Measurements from ENCODE around the gene PSKH1.
"Not testable (repeated sequence)": the region's sequence is repeated elsewhere in the genome, so short reads cannot be mapped to it uniquely, and the experiment has no call there.

The PSKH1 gene

GRCh38 chr16:67927131-67927941, 34.3 kb downstream of the PSKH1 start:
- DNase-seq = no peak

DNA sequence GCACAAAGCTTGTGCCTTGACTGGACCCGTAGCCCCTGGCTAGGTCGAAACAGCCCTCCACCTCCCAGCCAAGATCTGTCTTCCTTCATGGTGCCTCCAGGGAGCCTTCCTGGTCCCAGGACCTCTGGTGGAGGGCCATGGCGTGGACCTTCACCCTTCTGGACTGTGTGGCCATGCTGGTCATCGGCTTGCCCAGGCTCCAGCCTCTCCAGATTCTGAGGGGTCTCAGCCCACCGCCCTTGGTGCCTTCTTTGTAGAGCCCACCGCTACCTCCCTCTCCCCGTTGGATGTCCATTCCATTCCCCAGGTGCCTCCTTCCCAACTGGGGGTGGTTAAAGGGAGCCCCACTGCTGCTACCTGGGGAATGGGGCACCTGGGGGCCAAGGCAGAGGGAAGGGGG, 35.1 kb downstream of the PSKH1 start:
- DNase-seq = no peak

DNA sequence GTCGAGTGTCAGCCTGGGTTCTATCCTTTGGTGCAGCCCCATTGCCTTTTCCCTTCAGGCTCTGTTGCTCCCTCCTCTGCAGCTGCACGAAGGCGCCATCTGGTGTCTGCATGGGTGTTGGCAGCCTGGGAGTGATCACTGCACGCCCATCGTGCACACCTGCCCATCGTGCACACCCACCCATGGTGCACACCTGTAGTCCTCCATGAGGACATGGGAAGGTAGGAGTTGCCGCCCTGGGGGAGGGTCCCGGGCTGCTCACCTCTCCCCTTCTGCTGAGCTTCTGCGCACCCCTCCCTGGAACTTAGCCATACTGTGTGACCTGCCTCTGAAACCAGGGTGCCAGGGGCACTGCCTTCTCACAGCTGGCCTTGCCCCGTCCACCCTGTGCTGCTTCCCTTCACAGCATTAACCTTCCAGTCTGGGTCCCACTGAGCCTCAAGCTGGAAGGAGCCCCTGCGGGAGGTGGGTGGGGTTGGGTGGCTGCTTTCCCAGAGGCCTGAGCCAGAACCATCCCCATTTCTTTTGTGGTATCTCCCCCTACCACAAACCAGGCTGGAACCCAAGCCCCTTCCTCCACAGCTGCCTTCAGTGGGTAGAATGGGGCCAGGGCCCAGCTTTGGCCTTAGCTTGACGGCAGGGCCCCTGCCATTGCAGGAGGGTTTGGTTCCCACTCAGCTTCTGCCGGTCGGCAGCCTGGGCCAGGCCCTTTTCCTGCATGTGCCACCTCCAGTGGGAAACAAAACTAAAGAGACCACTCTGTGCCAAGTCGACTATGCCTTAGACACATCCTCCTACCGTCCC, 35.7 kb downstream of the PSKH1 start:
- DNase-seq = peak; percentile 50

DNA sequence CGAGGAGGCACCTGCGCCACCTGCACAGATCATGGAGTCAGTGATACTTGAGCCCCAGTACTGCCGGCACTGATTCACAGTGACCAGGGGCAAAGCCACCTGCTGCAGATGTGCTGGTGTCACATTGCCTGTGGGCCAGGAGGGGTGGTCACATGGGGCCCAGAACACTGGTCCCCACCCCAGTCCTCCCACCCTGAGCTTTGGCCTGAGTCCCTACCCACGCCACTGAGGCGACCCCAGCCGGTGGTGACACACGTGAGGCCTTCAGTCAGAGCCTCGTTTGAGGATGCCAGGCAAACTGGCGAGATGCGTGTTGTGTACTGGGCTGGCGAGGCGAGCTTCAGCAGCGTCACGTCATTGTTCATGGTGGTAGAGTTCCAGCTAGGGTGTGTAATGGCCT, 37.1 kb downstream of the PSKH1 start:
- no peak for DNase-seq

GRCh38 chr16:67930678-67931211, 37.7 kb downstream of the PSKH1 start:
- DNase-seq = no peak

DNA sequence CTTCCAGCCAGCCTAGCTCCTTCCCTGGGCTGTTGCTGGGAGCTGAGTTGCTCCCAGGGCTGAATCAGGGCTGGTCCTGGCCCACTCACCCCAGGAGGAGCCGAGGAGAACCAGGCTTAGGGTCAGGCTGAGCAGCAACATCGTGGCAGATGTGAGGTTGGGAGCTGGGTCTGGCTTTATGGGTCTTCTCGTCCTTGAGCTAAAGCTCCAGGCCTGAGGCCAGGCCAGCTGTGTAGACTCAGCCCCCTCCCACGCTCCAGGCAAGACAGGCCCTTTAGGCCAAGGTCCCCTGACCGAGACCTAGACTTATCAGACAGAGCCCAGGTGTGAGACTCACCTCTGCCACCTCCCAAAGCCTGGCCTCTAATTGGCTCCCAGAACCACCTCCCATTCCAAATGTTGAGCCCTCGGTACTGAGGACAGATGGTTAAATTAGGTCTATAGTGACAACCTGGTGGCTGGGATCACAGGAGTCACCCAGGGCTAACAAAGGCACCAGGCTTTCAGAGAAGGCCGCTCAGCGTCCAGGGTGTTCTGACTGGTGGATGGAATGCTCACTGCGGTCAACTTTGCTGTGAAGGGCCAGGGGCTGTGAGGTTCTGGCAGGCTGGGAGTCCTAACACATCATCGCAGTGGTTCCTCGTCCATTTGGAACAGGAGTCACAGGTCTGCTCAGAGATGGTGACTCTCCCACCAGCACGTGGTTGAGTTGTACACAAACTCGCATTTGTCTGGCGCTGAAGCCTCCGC, 38.8 kb downstream of the PSKH1 start, which contains the start of gene CTRL:
CTRL (minus strand) TSS at position 151 of the 750 bp plus-strand sequence; CDS start at position 141, 10 bp downstream.
- no peak for DNase-seq

DNA sequence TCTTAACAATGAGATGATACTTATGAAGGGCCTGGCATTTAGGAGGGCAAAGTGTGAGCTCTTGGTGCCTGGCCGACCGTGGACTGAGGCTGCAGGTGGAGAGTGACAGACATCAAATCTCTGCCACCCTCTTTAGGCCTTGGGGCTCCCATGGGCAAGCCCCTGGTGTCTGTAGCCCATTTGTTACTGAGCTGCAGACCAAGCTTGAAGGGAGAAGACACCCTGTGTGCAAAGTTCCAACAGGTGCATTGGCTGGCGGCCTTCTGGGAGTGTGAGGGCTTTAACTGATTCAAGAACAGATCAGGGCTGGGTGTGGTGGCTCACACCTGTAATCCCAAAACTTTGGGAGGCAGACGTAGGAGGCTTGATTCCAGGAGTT, 39.4 kb downstream of the PSKH1 start:
- no peak for DNase-seq

- DNase-seq = no peak
Measured at GRCh38 chr16:67933805-67934204, 40.8 kb downstream of the PSKH1 start.

DNA sequence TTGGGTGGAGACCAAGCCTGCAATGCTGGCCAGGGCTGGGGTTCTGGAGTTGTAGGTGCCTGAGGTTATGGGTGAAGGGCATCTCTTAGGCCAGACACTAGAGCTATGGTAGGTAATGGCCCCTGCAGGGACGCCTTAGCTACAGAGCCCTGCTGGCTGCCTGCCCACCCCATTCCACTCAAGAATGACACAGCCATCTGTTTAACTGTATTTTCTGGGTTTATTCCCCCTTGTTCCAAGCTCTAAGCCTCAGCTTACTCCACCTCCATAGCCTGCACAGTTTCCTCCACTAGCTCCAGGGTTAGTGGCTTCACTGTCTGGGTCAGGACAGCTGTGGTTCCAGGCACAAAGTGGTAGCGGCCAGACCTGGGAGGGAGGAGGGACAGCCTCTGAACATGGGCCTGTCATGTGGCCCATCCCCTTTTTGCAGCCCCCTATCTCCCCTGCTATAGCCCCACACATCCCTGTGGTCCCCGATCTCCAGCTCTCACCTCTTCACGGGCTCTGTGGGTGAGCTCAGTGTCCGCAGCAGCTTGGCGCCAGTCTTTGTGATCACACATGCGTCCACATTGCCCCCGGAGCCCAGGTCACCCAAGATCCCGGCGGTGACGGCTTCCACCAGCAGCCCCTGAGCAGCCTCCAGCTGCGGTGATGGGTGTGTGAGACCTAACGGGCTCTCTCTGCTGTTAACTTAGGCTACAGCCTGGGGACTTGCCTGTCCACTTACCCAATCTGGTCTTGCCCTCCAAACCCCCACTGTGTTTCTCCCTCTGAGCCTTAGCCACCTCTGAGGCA, 41.4 kb downstream of the PSKH1 start:
- DNase-seq = no peak

GRCh38 chr16:67935101-67935401, 42.0 kb downstream of the PSKH1 start:
- no peak for DNase-seq

DNA sequence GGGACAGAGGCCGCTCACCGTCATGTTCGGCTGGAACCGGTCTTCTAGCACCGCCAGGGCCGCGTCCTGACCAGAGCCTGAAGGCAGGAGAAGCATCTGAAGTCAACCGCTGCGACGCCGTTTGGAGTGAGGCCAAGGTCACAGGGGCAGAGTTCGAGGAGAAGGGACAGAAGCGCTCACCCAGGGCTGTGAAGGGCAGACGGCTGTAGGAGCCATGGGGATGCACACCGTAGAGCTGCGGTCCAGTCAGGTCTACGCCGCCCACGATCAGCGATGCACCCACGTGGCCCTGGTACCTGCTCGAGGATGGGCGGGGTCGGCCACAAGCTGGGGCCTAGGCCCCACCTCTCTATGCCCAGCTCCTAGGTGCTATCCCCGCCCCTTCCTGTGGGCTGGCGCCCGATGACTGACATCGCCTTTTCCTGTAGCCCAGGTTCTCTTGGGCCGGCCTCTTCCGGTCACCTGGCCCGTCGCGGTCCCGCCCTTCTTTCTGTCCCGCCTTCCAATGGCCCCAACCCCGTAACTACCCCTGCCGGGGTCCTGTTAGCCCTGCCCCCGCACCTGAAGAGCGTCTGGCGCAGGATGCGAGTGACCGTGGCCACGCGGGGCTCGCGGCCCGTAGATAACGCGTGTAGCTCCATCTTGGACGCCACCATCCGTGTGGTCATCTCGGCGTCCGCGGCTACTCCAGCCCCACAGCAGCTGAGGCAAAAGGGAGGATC, 42.5 kb downstream of the PSKH1 start:
- peak; percentile 96 for DNase-seq

GRCh38 chr16:67936124-67936879, 43.2 kb downstream of the PSKH1 start, which contains the start of gene PSMB10:
Gene PSMB10 (minus strand): TSS chr16:67936850. CDS start chr16:67936749, 101 bp downstream.
- no peak for DNase-seq

DNA sequence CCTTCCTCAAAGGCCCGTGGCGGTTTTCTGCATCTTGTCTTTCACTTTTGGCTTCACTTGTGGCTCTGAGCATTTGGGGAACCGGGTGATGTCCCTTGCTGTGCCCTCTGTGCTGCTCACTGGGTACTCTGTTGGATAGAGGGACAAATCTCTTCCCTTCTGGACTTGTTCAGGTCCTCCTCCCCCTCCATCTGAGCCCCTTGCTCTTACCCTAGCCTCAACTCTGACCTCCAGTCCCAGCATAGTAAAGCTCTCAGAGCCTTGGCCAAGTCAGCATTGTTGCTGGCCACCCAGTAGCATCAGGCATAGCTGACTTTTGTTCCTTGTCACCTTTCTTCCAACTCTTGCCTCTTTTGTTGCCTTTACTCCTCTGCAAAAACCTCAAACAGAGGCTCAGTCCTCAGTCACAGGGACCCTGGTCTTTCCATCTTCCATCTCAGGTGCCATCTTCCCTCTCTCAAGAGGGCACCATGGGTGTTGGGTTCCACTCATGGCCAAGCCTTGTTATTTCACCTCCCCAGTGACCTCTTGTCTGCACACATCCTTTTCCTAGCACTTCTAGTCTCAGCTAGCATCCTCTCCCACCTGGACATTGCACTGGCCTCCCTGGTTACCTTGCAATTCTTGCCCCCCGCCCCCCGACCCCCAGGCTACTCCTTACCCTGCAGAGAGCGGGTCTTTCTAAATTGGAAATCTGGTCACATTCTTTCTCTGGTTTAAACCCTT, 44.0 kb downstream of the PSKH1 start:
- DNase-seq = no peak

GRCh38 chr16:67937713-67938112, 44.7 kb downstream of the PSKH1 start:
- DNase-seq = not testable (repeated sequence)

DNA sequence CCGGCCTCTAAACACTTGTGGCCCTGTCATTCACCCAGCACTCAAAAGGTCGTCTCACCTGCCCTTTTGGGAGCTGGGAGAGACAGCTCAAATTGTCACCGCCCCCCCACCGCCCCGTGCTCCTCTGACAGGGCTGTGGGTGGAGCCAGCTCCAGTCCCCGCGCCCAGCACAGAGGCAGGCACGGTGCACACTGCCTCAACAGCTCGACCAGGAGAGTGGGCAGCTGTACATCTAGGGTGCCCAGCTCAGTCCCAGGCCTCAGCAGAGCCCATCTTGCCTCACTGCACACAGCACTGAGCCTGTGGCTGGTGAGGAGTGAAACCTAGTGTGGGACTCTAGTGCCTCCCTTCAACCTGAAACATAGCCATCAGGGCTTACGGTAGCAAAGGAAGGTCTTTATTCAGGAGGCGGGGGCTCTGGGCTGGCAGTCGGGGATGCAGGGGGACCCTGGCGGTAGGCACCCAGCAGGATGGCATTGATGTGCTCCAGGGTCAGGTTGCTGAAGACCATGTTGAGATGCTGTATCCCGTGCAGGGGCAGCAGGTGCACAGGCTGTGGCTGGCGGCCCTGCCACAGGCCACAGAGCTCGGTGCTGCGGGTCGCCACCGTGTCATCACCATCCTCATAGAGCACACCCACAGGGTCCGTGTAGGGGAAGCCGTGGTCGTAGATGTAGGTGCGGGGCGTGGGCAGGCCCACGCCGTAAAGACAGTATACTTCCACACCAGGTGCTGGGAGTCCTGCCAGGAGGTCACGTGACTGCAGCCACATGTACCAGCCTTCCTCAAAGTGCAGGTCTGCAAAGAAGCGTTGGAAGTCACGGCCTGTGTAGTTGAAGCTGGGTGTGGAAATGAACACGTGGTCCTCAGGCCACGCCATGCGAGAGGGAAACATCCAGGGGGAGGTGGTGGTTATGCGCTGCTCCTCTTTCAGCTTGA, 46.7 kb downstream of the PSKH1 start:
- no peak for DNase-seq

GRCh38 chr16:67940446-67941089, 47.5 kb downstream of the PSKH1 start:
- no peak for DNase-seq

DNA sequence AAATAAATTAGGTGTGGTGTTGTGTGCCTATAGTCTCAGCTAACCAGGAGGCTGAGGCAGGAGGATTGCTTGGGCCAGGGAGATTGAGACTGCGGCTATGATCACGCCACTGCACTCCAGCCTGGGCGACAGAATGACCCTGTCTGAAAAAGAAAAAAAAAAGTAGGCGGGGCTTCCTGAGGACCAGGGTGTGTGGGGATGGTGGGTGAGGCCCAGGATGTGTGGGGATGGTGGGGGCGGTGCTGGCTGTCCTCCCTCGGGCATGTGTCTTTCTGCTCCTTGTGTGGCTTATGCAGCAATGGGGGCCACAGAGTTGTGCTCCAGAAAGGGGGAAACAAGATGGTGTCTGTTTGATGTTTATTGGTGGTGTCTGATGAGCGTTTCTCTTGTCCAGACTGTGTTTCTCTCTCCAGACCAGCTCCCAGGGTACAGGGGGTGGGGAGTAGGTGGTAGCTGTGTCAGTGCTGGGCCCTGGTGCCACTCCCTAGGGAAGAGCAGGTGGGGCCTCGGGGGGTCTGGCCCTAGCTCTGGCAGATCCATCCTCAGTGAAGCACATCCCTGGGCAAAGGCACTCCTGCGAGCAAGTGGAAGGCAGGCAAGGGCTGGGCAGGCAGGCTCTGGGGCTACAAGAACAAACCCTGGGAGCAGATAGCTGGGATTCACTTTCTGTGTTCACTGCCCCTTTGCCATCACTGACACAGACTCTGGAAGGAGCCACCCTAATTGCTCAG, 48.6 kb downstream of the PSKH1 start:
- DNase-seq = no peak

DNA sequence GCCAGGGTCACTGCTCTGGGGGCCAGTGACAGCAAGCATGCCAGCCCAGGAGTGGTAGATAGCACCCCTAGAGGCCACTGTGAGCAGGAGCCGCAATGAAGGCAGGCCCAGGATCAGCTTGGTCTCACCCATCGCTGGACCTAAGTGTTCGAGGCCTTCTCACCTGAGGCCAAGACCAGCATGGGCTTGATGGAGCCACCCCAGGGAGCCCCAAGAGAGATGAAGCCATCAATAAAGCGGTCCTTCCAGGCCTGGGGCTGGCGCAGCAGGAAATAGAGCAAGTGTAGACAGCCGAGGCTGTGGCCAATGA, 49.1 kb downstream of the PSKH1 start:
- DNase-seq = no peak

All from NCI-H510A (cell line).